GM12878 (cell line): ENCODE measurements around the gene CATSPER3. TPM values are rescaled to one million over a fixed set of nuclear protein-coding genes. Genes with fewer than 3 reads are reported as not detected.

Experiments
- ATAC-seq: fragments of 200-7000 bp; cut with Tn5 transposase; 3 replicates; pipeline ENCODE4 v1.9.1; 2020; ENCODE audit warnings: mild to moderate bottlenecking, moderate library complexity
- BruUV-seq: library from RNA; stranded (reverse); fragments of 400-500 nt; replicated peaks from 2 replicates; lab custom pipeline; 2021; lab: Mats Ljungman, UMichigan
- CTCF ChIA-PET: fragments of 300-600 bp; sonication (Branson Sonifier 250); formaldehyde crosslinking; extraction: SDS; loops from one replicate; lab custom pipeline; 2021; ENCODE audit warnings: inconsistent platforms; lab: Yijun Ruan, JAX
- POLR2A ChIA-PET: fragments of 350-600 bp; formaldehyde crosslinking; extraction: SDS; loops from one replicate; lab custom pipeline; 2021; ENCODE audit warnings: inconsistent platforms; lab: Charles Lee
- RAD21 ChIA-PET: fragments of 300-600 bp; sonication (Branson Sonifier 250); formaldehyde crosslinking; loops from one replicate; lab custom pipeline; 2023; ENCODE audit warnings: antibody characterized with exemption; ENCODE audit not compliant: unreplicated experiment; lab: Charles Lee
- SMC1A ChIA-PET: fragments of 300-600 bp; sonication (Branson Sonifier 250); formaldehyde crosslinking; loops from one replicate; lab custom pipeline; 2023; ENCODE audit not compliant: unreplicated experiment, uncharacterized antibody; lab: Charles Lee
- DNase-seq: peaks from one replicate; pipeline ENCODE4 v3.0.0-alpha.2; 2011; ENCODE audit warnings: low read depth, low spot score
- FAIRE-seq: peaks from 3 replicates; lab custom pipeline; 2011; peaks lifted over from hg19 to GRCh38; lab: Jason Lieb, UNC
- H2AFZ ChIP-seq: 2 replicates; pipeline ENCODE4 v1.6.0; 2011; ENCODE audit warnings: low read depth, low read length, control low read depth; ENCODE audit not compliant: control insufficient read depth
- H3K27ac ChIP-seq: 2 replicates; pipeline ENCODE4 v1.5.1; 2011; ENCODE audit warnings: control low read depth; ENCODE audit not compliant: control insufficient read depth, insufficient read depth
- H3K27me3 ChIP-seq, 2 experiments: replicated peaks in 1 of 2; 2 replicates each; pipeline versions ENCODE4 v1.6.0 to v1.6.1; 2011; ENCODE audit warnings: low read length in 1 of 2; ENCODE audit not compliant: control insufficient read depth in 2 of 2, insufficient read depth in 2 of 2
- H3K36me3 ChIP-seq, 2 experiments: 2 replicates each; pipeline ENCODE4 v1.5.1; 2011; ENCODE audit warnings: low read length in 1 of 2; ENCODE audit not compliant: control insufficient read depth in 2 of 2, insufficient read depth in 2 of 2
- H3K4me1 ChIP-seq: 2 replicates; pipeline ENCODE4 v1.6.1; 2011; ENCODE audit warnings: mild to moderate bottlenecking, low read length, moderate library complexity, mixed read lengths; ENCODE audit not compliant: control insufficient read depth, insufficient read depth
- H3K4me2 ChIP-seq: 2 replicates; pipeline ENCODE4 v1.6.0; 2011; ENCODE audit warnings: control low read depth; ENCODE audit not compliant: control insufficient read depth, insufficient read depth
- H3K4me3 ChIP-seq: fragments of 200-600 bp; sonication (generic); 2 replicates; pipeline ENCODE4 v1.5.1; 2016
- H3K79me2 ChIP-seq: 2 replicates; pipeline ENCODE4 v1.6.0; 2011; ENCODE audit warnings: low read length; ENCODE audit not compliant: control insufficient read depth, insufficient read depth
- H3K9ac ChIP-seq: 2 replicates; pipeline ENCODE4 v1.8.0; 2011; ENCODE audit warnings: low read length, control low read depth, mixed read lengths; ENCODE audit not compliant: control insufficient read depth, insufficient read depth
- H3K9me3 ChIP-seq: replicated peaks from 3 replicates; pipeline ENCODE4 v1.5.1; 2011; ENCODE audit warnings: mild to moderate bottlenecking, low read length; ENCODE audit not compliant: control insufficient read depth, insufficient read depth
- H4K20me1 ChIP-seq: 2 replicates; pipeline ENCODE4 v1.6.0; 2011; ENCODE audit not compliant: control insufficient read depth, insufficient read depth
- BHLHE40 ChIP-seq, 2 experiments: fragments of 450-650 bp in 1 of 2; IDR thresholded peaks; 2 replicates each; pipeline ENCODE4 v1.6.1; 2011 to 2017; ENCODE audit warnings: low read depth in 2 of 2, borderline replicate concordance in 1 of 2, improper control_type of control experiment in 1 of 2, low read length in 1 of 2, mild to moderate bottlenecking in 1 of 2
- CEBPB ChIP-seq, 2 experiments: fragments of 150-350 bp in 1 of 2; IDR thresholded peaks; 2 replicates each; pipeline ENCODE4 v1.6.1; 2012 to 2014; ENCODE audit warnings: low read depth in 2 of 2, low read length in 2 of 2, borderline replicate concordance in 1 of 2, inconsistent platforms in 1 of 2
- CHD1 ChIP-seq: IDR thresholded peaks from 2 replicates; pipeline ENCODE4 v1.6.1; 2012; ENCODE audit warnings: low read depth, low read length, improper control_type of control experiment
- CREM ChIP-seq: IDR thresholded peaks from 2 replicates; pipeline ENCODE4 v1.6.1; 2014; ENCODE audit warnings: antibody characterized with exemption, low read depth
- EZH2 ChIP-seq: IDR thresholded peaks from 2 replicates; pipeline ENCODE4 v1.6.1; 2012; ENCODE audit warnings: low read depth, mild to moderate bottlenecking, control low read depth, inconsistent platforms, low read length, borderline replicate concordance; ENCODE audit not compliant: control insufficient read depth
- MTA2 ChIP-seq: fragments of 450-650 bp; IDR thresholded peaks from 2 replicates; pipeline ENCODE4 v1.6.1; 2016; ENCODE audit warnings: low read depth, mild to moderate bottlenecking, moderate library complexity
- MYC ChIP-seq: IDR thresholded peaks from 2 replicates; pipeline ENCODE4 v1.6.1; 2011; ENCODE audit warnings: mild to moderate bottlenecking, low read length, moderate library complexity, inconsistent platforms; ENCODE audit not compliant: insufficient read depth, insufficient replicate concordance, insufficient read length, severe bottlenecking
- NFIC ChIP-seq: IDR thresholded peaks from 2 replicates; pipeline ENCODE4 v1.6.1; 2012; ENCODE audit warnings: low read depth, mild to moderate bottlenecking, inconsistent platforms, low read length, moderate library complexity
- NR2C1 ChIP-seq: fragments of 450-650 bp; IDR thresholded peaks from 2 replicates; pipeline ENCODE4 v1.6.1; 2017; ENCODE audit warnings: antibody characterized with exemption, mild to moderate bottlenecking, moderate library complexity
- RB1 ChIP-seq: fragments of 450-650 bp; formaldehyde crosslinking; IDR thresholded peaks from 2 replicates; pipeline ENCODE4 v1.6.1; 2017; ENCODE audit warnings: mild to moderate bottlenecking, borderline replicate concordance
- RCOR1 ChIP-seq: conservative IDR thresholded peaks from 2 replicates; pipeline ENCODE4 v1.6.1; 2012; ENCODE audit warnings: low read depth, low read length, improper control_type of control experiment
- SRF ChIP-seq, 2 experiments: IDR thresholded peaks; 2 replicates each; pipeline ENCODE4 v1.6.1; 2011; ENCODE audit warnings: low read depth in 2 of 2, low read length in 2 of 2, mild to moderate bottlenecking in 1 of 2, moderate library complexity in 1 of 2
- YBX1 ChIP-seq: fragments of 450-650 bp; IDR thresholded peaks from 2 replicates; pipeline ENCODE4 v1.6.1; 2016; ENCODE audit warnings: antibody characterized with exemption
- ZZZ3 ChIP-seq: IDR thresholded peaks from 2 replicates; pipeline ENCODE4 v1.6.1; 2011; ENCODE audit warnings: low read depth; ENCODE audit not compliant: control insufficient read depth, insufficient read length
- WGBS: methylation state at CpG from one replicate; pipeline ENCODE4 v1.1.6; 2016; ENCODE audit warnings: low lambda C conversion rate; ENCODE audit not compliant: insufficient replicate concordance, insufficient coverage; ENCODE audit errors: missing lambda C conversion rate; 5-methylcytosine and 5-hydroxymethylcytosine counted together
- in situ Hi-C: fragments of 300-500 bp; cut with MboI; formaldehyde crosslinking; loops from 9 replicates; pipeline ENCODE4 v1.14.3; 2018; ENCODE audit warnings: mixed read lengths
- intact Hi-C: fragments of 100-400 bp; cut with micrococcal nuclease; formaldehyde crosslinking; loops from one replicate; pipeline ENCODE4 v1.14.2; 2022; ENCODE audit not compliant: unreplicated experiment
- polyA plus RNA-seq, 11 experiments: library from polyadenylated mRNA; depleted of rRNA in 4 of 11; unstranded in 6 of 11; stranded (reverse) in 5 of 11; fragments of >200 nt; fragmentation: Nextera tagmentation in 4 of 11; fragmentation: Illumina TruSeq in 1 of 11; extraction: Ambion mirVana in 4 of 11; extraction: Trizol in 1 of 11; gene quantifications; 1 replicate in 1 of 11; 2 replicates in 10 of 11; pipeline versions ENCODE4 v1.2.1 to v1.2.3, GENCODE V29; 2011 to 2016; ENCODE audit warnings: inconsistent platforms in 2 of 11, missing spikeins in 2 of 11, low read depth in 1 of 11
- total RNA-seq, 4 experiments: library from RNA; depleted of rRNA in 3 of 4; stranded (reverse); fragments of >200 nt in 3 of 4; fragmentation: Illumina TruSeq in 1 of 4; extraction: Trizol in 1 of 4; gene quantifications; 2 replicates each; pipeline versions ENCODE4 v1.2.1 to v1.2.3, GENCODE V29; 2013 to 2021
- TF ChIP-seq, protein P1 (sequence below): IDR thresholded peaks from 2 replicates; pipeline ENCODE4 v1.6.1; 2012; ENCODE audit warnings: mild to moderate bottlenecking, low read depth, low read length
- TF ChIP-seq, protein P2 (sequence below): IDR thresholded peaks from 2 replicates; pipeline ENCODE4 v1.6.1; 2012; ENCODE audit warnings: low read depth, low read length, improper control_type of control experiment
- TF ChIP-seq, protein P3 (sequence below): fragments of 450-650 bp; formaldehyde crosslinking; IDR thresholded peaks from 2 replicates; pipeline ENCODE4 v1.5.0; 2022; ENCODE audit warnings: mild to moderate bottlenecking, missing genetic modification characterization

Gene CATSPER3
- total and polyA plus RNA-seq, 10 of the 15 experiments (the other 5 are each of a cell fraction or from before 2014, with no cell fraction given), result 0.06 to 0.38 (median 0.13) TPM; not detected in 4

DNA sequence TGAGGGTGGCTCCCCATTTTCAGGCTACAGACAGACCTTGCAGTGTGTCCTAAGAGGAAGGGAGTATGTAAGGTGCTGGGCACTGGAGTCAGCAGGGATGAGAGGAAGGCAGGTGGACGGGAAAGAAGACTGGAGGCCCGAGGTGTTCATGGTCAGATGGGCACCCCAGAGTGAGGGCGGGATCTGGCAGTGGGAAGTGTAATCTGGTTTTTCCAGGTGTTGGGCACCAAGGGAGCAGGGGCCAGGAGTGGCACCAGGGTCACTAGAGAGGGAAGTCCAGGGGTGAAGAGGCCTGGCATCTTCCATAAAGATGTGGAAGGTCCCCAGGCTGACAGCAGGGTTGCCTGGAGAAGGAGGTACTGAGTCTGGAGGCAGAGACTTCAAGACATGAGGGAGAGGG, 36.7 kb downstream of the CATSPER3 start:
- in situ Hi-C loops (no loop called here), intact Hi-C loops (no loop called here)
- H3K79me2 ChIP-seq, result no peaks in the 10 kb centered on the region
- no peaks in the 10 kb centered on the region for H3K9me3 ChIP-seq
- WGBS, result 4% methylated on average over 3 of the region's 3 CpGs
- H2AFZ ChIP-seq, result no peak overlapping the region
- RAD21 ChIA-PET, result no interaction called here
- SMC1A ChIA-PET, result no interaction called here
- H3K4me3 ChIP-seq, result no peak overlapping the region
- TF ChIP-seq CREM (no peak), RCOR1 (no peak), YBX1 (no peak), RB1 (no peak), NFIC (no peak), EZH2 (no peak), MTA2 (no peak), NR2C1 (no peak), ZZZ3 (no peak), SRF (IDR thresholded peaks at IDR 0.05; ENCODE audit: low read depth in 2 of 2, low read length in 2 of 2) (no peak), MYC (no peak), CEBPB (IDR thresholded peaks at IDR 0.05; ENCODE audit: borderline replicate concordance in 1 of 2, low read depth in 2 of 2, low read length in 2 of 2) (no peak), BHLHE40 (IDR thresholded peaks at IDR 0.05; ENCODE audit: borderline replicate concordance in 1 of 2, low read depth in 2 of 2, low read length in 1 of 2) (no peak), CHD1 (no peak)
- TF ChIP-seq, protein P1, sequence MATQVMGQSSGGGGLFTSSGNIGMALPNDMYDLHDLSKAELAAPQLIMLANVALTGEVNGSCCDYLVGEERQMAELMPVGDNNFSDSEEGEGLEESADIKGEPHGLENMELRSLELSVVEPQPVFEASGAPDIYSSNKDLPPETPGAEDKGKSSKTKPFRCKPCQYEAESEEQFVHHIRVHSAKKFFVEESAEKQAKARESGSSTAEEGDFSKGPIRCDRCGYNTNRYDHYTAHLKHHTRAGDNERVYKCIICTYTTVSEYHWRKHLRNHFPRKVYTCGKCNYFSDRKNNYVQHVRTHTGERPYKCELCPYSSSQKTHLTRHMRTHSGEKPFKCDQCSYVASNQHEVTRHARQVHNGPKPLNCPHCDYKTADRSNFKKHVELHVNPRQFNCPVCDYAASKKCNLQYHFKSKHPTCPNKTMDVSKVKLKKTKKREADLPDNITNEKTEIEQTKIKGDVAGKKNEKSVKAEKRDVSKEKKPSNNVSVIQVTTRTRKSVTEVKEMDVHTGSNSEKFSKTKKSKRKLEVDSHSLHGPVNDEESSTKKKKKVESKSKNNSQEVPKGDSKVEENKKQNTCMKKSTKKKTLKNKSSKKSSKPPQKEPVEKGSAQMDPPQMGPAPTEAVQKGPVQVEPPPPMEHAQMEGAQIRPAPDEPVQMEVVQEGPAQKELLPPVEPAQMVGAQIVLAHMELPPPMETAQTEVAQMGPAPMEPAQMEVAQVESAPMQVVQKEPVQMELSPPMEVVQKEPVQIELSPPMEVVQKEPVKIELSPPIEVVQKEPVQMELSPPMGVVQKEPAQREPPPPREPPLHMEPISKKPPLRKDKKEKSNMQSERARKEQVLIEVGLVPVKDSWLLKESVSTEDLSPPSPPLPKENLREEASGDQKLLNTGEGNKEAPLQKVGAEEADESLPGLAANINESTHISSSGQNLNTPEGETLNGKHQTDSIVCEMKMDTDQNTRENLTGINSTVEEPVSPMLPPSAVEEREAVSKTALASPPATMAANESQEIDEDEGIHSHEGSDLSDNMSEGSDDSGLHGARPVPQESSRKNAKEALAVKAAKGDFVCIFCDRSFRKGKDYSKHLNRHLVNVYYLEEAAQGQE, result no peak
- TF ChIP-seq, protein P2, sequence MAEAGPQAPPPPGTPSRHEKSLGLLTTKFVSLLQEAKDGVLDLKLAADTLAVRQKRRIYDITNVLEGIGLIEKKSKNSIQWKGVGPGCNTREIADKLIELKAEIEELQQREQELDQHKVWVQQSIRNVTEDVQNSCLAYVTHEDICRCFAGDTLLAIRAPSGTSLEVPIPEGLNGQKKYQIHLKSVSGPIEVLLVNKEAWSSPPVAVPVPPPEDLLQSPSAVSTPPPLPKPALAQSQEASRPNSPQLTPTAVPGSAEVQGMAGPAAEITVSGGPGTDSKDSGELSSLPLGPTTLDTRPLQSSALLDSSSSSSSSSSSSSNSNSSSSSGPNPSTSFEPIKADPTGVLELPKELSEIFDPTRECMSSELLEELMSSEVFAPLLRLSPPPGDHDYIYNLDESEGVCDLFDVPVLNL, result no peak
- TF ChIP-seq, protein P3, sequence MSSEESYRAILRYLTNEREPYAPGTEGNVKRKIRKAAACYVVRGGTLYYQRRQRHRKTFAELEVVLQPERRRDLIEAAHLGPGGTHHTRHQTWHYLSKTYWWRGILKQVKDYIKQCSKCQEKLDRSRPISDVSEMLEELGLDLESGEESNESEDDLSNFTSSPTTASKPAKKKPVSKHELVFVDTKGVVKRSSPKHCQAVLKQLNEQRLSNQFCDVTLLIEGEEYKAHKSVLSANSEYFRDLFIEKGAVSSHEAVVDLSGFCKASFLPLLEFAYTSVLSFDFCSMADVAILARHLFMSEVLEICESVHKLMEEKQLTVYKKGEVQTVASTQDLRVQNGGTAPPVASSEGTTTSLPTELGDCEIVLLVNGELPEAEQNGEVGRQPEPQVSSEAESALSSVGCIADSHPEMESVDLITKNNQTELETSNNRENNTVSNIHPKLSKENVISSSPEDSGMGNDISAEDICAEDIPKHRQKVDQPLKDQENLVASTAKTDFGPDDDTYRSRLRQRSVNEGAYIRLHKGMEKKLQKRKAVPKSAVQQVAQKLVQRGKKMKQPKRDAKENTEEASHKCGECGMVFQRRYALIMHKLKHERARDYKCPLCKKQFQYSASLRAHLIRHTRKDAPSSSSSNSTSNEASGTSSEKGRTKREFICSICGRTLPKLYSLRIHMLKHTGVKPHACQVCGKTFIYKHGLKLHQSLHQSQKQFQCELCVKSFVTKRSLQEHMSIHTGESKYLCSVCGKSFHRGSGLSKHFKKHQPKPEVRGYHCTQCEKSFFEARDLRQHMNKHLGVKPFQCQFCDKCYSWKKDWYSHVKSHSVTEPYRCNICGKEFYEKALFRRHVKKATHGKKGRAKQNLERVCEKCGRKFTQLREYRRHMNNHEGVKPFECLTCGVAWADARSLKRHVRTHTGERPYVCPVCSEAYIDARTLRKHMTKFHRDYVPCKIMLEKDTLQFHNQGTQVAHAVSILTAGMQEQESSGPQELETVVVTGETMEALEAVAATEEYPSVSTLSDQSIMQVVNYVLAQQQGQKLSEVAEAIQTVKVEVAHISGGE (CRISPR knock-in tag), result no peak
- no peak for DNase-seq
- H3K4me1 ChIP-seq, result no peaks in the 10 kb centered on the region
- H4K20me1 ChIP-seq, result no peaks in the 10 kb centered on the region
- no peak for ATAC-seq
- H3K27ac ChIP-seq, result no peak overlapping the region
- POLR2A ChIA-PET, result no interaction called here
- H3K27me3 ChIP-seq, result no peaks in the 10 kb centered on the region
- no peak overlapping the region for H3K4me2 ChIP-seq
- no peaks in the 10 kb centered on the region for H3K36me3 ChIP-seq
- H3K9ac ChIP-seq, result no peak overlapping the region
- no peak for FAIRE-seq
- CTCF ChIA-PET, result no interaction called here
- no TSS peak for BruUV-seq
